GM15510 (cell line): ENCODE results near the gene TSPAN33.

ENCODE experiments used
- POLR2A ChIP-seq: IDR thresholded peaks from 3 replicates; pipeline ENCODE4 v1.6.1; 2011; ENCODE audit warnings: borderline replicate concordance; ENCODE audit not compliant: insufficient read length; ENCODE audit errors: extremely low read depth

TSPAN33 gene

DNA sequence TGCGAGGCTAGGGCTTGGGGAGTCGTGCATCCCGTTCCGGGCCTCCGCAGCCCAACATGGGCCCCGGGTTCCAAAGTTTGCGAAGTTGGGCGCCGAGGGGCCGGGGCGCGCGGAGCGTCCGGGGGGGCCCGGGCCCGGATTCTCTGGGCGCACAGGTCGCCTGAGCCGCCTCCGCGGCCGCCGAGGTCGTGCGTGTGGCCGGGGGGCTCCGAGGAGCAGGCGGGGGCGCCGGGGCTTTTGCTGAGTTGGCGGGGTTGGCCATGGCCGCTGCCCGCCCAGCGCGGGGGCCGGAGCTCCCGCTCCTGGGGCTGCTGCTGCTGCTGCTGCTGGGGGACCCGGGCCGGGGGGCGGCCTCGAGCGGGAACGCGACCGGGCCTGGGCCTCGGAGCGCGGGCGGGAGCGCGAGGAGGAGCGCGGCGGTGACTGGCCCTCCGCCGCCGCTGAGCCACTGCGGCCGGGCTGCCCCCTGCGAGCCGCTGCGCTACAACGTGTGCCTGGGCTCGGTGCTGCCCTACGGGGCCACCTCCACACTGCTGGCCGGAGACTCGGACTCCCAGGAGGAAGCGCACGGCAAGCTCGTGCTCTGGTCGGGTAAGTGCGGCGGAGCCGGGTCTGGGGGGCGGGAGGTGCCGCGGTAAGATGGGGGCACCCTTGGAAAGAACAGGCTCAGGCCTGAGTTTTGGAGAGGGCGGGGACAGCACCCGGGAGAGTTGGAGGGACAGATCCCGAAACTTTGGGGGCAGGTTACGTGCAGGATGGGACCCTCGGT lies 44.6 kb downstream of the TSPAN33 start:
- TF ChIP-seq POLR2A = no peak

DNA sequence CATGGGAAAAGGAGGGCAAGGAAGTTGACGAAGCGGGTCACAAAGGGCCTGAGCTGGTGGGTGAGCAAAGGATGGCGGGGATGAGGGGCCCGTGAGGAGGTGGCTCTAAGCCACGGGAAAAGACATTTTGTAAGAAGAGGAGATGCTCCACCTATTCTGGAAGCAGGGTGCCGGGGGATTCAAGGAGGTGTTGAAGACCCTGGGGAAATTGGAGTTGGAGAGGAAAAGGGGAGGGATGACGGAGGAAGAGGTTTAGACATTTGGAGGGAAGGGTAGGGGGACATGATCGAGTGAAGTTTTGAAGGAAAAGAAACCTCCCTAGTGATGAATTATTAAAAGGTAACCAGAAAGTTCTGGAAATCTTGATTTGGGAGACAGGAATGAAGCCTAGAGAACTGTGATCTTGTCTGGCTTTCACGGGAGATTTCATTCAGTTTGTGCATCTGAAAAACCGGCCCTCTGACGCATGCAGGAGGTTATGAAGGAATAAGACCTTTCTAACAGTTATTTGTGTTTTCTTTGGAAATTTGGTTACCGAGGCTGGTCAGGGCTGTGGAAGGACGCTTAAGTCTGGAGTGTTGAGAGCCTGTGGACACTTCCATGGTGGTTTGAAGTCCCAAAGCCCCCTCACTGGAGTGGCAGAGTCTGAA lies 45.3 kb downstream of the TSPAN33 start:
- TF ChIP-seq POLR2A = no peak

DNA sequence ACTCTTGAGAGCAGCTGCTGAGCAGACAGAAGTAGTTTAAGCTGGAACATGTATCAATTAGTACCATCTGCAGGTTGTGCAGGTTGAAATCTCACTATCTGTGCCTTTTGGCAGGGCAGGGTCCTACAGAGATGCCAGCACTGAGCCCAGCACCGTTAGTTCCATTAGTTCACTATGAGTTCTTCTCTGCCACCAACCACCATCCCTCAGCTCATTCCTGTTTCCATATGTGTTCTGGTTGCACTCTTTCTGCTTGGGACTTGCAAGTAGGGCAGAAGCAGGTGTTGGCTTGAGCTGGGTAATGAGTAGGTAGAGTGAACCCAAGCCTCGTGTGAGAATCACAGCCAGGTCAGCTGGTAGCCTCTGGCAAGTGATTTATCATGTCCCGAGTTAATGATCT lies 46.8 kb downstream of the TSPAN33 start:
- TF ChIP-seq POLR2A = no peak

DNA sequence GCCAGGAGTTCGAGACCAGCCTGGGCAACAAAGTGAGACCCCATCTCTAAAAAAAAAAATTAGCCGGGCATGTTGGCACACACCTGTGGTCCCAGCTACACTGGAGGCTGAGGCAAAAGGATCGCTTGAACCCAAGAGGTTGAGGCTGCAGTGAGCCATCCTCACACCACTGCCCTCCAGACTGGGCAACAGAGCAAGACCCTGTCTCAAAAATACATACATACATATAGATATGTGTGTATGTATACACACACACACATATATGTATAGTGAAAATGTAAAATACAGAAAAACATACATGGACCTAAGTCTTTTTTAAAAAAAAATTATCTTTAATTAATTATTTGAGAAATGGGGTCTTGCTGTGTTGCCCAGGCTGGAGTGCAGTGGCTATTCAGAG lies 49.4 kb downstream of the TSPAN33 start:
- TF ChIP-seq POLR2A = no peak

DNA sequence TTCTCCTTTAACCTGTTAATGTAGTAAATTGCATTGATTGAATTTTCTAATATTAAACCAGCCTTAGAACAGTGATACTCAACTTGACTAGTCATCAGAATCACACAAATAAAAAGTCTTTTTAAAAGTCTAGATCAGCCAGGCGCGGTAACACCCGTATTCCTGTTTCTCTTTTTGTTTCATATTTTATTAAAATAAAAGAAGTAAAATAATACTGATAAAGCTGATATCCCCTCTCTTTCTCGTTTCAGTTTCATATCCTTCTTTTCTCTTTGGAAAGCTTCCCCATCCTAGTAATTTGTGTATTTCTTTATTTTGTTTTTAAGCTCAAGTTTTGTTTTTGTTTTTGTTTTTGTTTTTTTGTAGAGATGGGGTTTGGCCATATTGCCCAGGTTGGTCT lies 53.3 kb downstream of the TSPAN33 start:
- no peak for TF ChIP-seq POLR2A

DNA sequence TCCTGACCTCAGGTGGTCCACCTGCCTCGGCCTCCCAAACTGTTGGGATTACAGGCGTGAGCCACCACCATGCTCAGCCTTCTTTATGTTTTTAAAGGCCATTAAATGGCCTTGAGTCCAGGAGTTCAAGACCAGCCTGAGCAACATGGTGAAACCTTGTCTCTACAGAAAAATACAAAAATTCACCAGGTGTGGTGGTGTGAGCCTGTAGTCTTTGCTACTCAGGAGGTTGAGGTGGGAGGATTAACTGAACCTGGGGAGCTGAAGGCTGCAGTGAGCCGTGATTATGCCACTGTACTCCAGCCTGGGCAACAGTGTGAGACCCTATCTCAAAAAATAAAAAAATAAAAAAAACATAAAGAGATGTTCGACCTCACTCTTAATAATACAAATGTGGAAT lies 54.9 kb downstream of the TSPAN33 start:
- no peak for TF ChIP-seq POLR2A

DNA sequence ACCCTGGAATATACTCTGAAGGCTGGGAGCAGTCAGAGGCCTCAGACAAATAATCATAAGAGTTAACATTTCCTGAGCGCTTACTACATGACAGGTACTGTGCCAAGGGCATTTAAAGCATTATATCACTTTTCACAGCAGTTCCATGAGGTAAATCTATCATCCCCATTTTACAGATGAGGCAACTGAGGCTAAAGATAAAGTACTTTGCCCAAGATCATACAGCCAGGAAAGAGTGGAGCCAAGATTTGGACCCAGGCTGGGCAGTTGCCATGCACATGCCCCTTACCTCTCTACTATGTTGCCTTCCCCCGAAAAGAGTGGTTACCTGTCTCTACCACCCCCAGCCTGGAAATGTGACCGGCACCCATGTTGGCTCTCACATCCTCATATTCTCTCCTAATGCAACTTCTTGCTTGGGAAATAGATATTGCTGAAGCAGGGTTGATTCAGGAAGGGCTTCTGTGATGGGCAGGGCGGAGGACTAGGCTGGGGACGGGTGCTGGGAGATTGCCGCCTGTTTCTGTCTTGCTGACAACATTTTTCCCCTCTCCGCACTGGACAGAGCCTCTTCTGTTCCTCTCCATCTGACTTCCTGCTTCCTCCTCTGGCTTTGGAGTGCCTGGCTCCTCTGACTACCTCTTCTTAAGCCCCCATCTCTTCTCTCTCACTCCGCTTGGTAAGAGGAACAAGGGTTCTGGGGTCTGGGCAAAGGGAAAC lies 57.7 kb downstream of the TSPAN33 start:
- TF ChIP-seq POLR2A = no peak

DNA sequence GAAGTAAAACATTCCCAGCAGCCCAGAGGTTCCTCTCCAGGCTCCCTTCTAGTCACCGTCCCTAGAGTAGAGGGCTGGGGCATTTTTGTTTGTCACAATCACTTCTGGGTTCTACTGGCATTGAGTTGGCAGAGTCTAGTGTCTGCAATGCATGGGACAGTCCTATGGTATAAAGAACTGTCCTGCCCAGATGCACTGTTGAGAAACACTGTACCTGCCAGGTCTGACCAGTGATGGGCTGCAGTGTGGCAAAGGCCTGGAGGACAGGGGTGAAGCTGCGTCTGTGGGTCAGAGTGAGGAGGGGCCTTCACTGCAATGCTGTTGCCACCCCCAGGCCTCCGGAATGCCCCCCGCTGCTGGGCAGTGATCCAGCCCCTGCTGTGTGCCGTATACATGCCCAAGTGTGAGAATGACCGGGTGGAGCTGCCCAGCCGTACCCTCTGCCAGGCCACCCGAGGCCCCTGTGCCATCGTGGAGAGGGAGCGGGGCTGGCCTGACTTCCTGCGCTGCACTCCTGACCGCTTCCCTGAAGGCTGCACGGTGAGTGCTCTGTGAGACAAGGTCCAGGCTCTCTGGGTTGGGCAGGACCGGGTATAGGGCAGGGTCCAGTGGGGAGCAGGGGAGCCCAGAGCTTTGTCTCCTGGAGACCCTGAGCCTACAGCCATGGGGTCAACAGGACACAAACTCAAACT lies 58.7 kb downstream of the TSPAN33 start:
- no peak for TF ChIP-seq POLR2A

DNA sequence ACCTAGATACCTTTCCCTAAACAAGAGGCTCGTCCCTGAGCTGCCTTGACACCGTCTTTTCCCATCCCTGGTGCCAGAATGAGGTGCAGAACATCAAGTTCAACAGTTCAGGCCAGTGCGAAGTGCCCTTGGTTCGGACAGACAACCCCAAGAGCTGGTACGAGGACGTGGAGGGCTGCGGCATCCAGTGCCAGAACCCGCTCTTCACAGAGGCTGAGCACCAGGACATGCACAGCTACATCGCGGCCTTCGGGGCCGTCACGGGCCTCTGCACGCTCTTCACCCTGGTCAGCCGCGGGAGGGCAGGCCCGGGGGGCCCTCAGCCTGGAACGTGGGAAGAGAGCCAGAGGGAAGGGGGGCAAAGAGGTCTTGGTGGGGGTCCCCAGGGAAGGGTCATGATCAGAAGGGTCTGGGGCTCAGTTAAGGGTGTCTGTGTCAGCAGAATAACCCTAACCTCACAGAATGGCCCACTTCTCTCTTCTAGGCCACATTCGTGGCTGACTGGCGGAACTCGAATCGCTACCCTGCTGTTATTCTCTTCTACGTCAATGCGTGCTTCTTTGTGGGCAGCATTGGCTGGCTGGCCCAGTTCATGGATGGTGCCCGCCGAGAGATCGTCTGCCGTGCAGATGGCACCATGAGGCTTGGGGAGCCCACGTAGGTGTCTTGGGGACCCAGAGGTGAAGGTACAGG lies 60.8 kb downstream of the TSPAN33 start:
- TF ChIP-seq POLR2A = no peak

DNA sequence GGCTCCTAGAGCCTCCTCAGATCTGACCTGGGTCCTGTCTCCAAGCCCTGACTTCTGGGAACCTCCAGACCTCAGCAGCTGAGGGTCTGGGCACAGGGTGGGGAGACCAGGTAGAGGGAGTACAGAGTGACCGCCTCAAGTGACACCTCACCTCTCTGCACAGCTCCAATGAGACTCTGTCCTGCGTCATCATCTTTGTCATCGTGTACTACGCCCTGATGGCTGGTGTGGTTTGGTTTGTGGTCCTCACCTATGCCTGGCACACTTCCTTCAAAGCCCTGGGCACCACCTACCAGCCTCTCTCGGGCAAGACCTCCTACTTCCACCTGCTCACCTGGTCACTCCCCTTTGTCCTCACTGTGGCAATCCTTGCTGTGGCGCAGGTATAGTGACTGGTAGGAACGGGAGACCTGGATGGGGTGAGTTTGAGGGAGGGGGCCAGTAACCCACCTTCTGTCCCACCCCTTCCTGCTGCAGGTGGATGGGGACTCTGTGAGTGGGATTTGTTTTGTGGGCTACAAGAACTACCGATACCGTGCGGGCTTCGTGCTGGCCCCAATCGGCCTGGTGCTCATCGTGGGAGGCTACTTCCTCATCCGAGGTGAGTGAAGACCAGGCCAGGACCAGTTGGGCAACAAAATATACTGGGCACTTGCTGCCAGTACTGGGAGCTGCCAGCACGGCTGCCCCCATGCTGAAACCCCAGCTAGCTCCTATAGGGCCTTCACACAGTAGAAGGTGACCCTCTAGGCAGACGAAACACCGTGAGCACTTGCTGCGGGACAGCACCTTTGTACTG lies 61.7 kb downstream of the TSPAN33 start:
- no peak for TF ChIP-seq POLR2A

DNA sequence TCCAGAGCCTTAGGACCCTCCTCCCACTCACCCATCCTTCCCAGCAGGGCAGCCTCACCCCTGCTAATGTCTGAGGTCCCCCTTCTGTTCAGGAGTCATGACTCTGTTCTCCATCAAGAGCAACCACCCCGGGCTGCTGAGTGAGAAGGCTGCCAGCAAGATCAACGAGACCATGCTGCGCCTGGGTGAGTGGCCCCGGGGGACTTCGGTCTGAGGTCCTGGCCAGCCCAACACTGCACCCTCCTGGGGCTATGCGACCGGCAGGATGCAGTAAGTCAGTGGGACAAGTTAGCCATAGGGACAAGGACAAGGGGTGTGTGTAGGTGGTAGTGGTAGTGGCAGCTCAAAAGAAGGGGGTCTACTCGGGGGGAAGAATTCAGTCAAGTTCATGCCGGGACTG lies 64.2 kb downstream of the TSPAN33 start:
- TF ChIP-seq POLR2A = no peak

DNA sequence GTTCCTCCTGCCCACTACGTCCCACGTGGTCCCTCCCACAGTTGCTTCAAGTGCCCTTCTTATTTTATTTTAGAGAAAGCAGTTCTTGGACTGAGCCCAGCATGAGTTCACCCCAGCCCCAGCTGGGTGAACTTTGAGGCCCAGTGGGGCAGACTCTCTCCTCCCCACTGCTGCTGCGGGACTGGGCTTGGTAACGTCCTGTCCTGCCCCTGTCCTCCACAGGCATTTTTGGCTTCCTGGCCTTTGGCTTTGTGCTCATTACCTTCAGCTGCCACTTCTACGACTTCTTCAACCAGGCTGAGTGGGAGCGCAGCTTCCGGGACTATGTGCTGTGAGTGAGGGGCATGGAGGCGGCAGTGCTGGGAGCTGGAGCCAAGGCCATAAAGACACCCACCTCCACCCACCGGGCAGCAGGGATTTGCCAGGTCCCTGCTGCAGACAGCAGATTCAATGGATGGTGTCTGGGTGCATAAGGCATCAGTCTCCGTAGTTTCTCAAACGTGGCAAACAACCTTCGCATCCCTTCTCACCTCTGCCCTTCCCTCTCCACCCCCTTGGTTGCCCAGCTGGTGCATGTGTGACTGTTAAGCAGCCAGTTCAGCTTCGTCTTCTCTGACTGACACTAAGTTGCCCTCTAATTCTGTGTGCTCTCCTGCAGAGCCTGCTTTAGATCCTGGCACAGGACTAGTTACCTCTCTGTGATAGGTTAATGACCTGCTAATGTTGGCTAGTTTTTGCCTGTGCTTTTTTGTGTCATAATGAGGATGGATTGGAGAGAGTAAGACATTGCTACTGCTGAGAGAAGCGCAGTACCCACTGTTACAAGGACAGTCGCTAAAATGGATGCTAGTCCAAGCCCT lies 64.8 kb downstream of the TSPAN33 start:
- no peak for TF ChIP-seq POLR2A
